Activated T-cell treated with anti-CD3 and anti-CD28 coated beads, Interleukin-2, amount 50 U/mL, for 1 hour (primary cell): ENCODE measurements around the gene CHAF1B.

ENCODE experiments used
- DNase-seq: peaks from one replicate; pipeline ENCODE4 v3.0.0-alpha.2; 2020

Gene CHAF1B

GRCh38 chr21:36429947-36430546 lies 44.9 kb downstream of the CHAF1B start:
- peak; percentile 60 for DNase-seq

- no peak for DNase-seq
Observed at GRCh38 chr21:36430841-36431240, 45.6 kb downstream of the CHAF1B start.

GRCh38 chr21:36431252-36431651 lies 46.1 kb downstream of the CHAF1B start:
- no peak for DNase-seq

- DNase-seq = no peak
Observed at GRCh38 chr21:36433059-36433709, 48.0 kb downstream of the CHAF1B start.

GRCh38 chr21:36434144-36434543 lies 49.0 kb downstream of the CHAF1B start:
- no peak for DNase-seq

GRCh38 chr21:36436829-36437744 lies 51.9 kb downstream of the CHAF1B start:
- DNase-seq = no peak

- DNase-seq = no peak
Observed at GRCh38 chr21:36437745-36438128, 52.5 kb downstream of the CHAF1B start.

GRCh38 chr21:36441715-36442114 lies 56.5 kb downstream of the CHAF1B start:
- no peak for DNase-seq

GRCh38 chr21:36446301-36446700 lies 61.1 kb downstream of the CHAF1B start:
- DNase-seq = no peak

GRCh38 chr21:36450511-36450910 lies 65.3 kb downstream of the CHAF1B start:
- no peak for DNase-seq

- DNase-seq = no peak
Observed at GRCh38 chr21:36451506-36451905, 66.3 kb downstream of the CHAF1B start.

GRCh38 chr21:36452281-36452825 lies 67.2 kb downstream of the CHAF1B start:
- no peak for DNase-seq

- no peak for DNase-seq
Observed at GRCh38 chr21:36454093-36454531, 68.9 kb downstream of the CHAF1B start.

- no peak for DNase-seq
Observed at GRCh38 chr21:36454706-36455105, 69.5 kb downstream of the CHAF1B start.

GRCh38 chr21:36456729-36457414 lies 71.7 kb downstream of the CHAF1B start:
- no peak for DNase-seq

- DNase-seq = no peak
Observed at GRCh38 chr21:36459098-36459497, 73.9 kb downstream of the CHAF1B start.

- DNase-seq = no peak
Observed at GRCh38 chr21:36460866-36461265, 75.7 kb downstream of the CHAF1B start.

GRCh38 chr21:36461277-36461917 lies 76.2 kb downstream of the CHAF1B start:
- DNase-seq = no peak

GRCh38 chr21:36461918-36462486 lies 76.8 kb downstream of the CHAF1B start:
- DNase-seq = no peak

- DNase-seq = no peak
Observed at GRCh38 chr21:36463204-36463603, 78.0 kb downstream of the CHAF1B start.

- DNase-seq = no peak
Observed at GRCh38 chr21:36463991-36464390, 78.8 kb downstream of the CHAF1B start.

GRCh38 chr21:36464590-36464989 lies 79.4 kb downstream of the CHAF1B start:
- no peak for DNase-seq
